ENCODE results near the gene ATXN10.

DNA sequence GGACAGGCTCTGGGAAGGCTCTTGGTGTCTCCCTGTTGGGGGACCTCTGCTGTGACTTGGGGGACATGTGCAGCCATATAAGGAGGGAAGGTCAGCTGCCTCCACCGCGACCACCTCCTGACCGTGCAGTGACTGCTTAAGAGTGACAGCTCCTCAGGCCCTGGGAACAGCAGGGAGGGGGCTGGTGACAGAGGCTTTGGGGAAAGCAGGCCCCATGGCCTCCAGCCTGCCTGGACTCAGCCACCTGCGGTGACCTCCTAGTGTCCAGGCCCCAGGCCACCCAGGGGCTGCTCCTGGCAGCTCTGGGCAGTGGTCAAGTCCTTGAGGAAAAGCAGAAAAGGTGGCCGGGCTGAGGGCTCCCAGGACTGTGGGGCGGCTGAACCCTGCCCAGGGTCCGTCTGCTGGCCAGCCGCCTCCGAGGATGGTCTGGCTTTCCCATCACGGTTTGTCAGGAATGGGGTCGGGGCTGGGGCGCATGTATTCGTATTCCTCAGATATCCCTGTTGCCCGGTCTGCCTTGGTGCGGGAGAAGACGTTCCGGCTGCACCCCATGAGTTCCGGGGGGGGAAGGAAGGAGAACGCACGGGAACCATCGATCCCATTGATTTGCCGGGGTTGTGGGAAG lies 208.6 kb downstream of the ATXN10 start:
- TF ChIP-seq CTCF (conservative IDR thresholded peaks at IDR 0.05; ENCODE audit: low read length) (no peak), EZH2phosphoT487 (IDR thresholded peaks at IDR 0.05; ENCODE audit: borderline replicate concordance) (no peak)
